ENCODE results near the gene R3HCC1L.

- TF ChIP-seq CTCF (IDR thresholded peaks at IDR 0.05) (no peak), POLR2AphosphoS5 (IDR thresholded peaks at IDR 0.05; ENCODE audit: insufficient read depth in 1 of 2, low read depth in 1 of 2) (no peak)
Observed at GRCh38 chr10:98115031-98115787, 19.2 kb upstream of the R3HCC1L start.
